HL-60/S4 (cell line): ENCODE data around the gene NSUN4.
"Not testable (repeated sequence)": the region's sequence is repeated elsewhere in the genome, so short reads cannot be mapped to it uniquely, and the experiment has no call there.

Source experiments
- in situ Hi-C: fragments of 300-500 bp; cut with MboI; formaldehyde crosslinking; loops from 2 replicates; pipeline ENCODE4 v1.14.3; 2022; ENCODE audit warnings: low sequenced_read_pairs

NSUN4 gene

DNA sequence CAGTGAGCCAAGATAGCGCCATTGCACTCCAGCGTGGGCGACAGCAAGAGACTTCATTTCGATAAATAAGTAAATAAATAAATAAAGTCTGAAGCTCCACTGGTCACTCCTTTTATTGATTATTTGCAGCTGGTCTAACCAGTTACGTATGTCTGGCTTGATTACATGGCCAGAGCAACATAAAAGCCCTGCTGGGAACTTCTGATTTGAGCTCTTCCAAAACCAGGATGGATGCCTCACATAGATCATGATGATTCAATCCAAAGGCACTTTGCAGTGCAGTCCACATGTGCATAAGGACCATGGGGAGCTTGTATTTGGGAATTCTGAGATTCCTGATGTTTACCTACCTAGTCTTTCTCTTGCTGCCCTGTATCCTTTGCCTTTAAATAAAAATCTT, 24.0 kb downstream of the NSUN4 start:
- in situ Hi-C loops, result no loop called here

DNA sequence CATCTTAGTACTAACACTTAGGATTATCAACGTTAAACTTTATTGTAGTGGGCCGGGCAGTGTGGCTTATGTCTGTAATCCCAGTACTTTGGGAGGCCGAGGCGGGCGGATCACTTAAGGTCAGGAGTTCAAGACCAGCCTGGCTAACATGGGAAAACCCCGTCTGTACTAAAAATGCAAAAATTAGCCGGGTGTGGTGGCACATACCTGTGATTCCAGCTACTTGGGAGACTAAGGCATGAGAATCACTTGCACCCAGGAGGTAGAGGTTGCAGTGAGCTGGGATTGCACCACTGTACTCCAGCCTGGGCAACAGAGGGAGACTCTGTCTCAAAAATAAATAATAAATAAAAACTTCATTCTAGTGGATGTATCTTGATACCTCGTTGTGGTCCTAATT, 25.2 kb downstream of the NSUN4 start:
- in situ Hi-C loops, result not testable (repeated sequence)

DNA sequence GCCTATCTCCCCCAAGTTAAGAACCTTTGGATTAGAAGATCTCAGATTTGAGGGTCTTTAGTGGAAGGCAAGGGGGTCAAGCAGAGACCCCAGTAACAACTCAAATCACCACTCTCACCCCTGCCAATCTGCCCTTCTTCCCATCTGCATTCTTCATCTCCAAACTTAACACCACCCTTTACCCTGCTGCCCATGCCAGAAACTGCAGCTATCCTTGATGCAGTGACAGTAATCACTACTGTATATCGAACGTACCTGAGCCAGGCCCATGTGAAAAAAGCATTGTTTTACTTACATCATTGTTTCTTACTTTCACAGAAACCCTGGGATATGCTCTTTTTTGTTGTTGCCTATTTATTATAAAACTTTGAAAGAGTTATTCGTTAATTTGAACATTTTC, 26.5 kb downstream of the NSUN4 start:
- in situ Hi-C loops, result no loop called here

DNA sequence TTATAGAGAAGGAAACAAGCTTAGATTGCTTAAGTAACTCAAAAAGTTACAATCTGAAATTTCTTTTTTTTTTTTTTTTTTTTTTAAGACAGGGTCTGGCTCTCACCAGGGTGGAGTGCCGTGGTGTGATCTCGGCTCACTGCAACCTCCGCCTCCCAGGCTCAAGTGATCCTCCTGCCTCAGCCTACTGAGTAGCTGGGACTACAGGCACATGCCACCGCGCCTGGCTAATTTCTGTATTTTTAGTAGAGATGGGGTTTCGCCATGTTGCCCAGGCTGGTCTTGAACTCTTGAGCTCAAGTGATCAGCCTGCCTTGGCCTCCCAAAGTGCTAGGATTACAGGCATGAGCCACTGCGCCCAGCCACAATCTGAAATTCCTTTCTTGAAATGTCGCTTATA, 27.1 kb downstream of the NSUN4 start:
- in situ Hi-C loops, result not testable (repeated sequence)

- in situ Hi-C loops, result no loop called here
Observed at GRCh38 chr1:46368791-46369190, 28.2 kb downstream of the NSUN4 start.

GRCh38 chr1:46369542-46370213, 29.1 kb downstream of the NSUN4 start:
- in situ Hi-C loops, result no loop called here

- in situ Hi-C loops, result no loop called here
Observed at GRCh38 chr1:46370214-46370633, 29.6 kb downstream of the NSUN4 start.

DNA sequence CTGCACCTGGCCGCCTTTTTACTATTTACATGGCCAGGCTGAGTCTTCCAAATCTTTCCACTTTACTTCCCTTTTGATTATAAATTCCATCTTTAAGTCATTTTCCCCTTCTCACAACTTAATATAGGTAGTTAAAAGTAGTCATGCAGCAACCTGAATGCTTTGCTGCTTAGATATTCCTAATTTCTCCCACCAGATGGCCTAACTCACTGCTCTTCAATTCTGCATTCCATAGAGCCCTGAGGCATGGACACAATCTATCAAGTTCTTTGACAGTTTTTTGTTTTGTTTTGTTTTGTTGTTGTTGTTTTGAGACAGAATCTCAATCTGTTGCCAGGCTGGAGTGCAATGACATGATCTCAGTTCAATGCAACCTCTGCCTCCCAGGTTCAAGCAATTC, 31.8 kb downstream of the NSUN4 start:
- in situ Hi-C loops, result no loop called here

- in situ Hi-C loops, result no loop called here
Observed at GRCh38 chr1:46379996-46380395, 39.4 kb downstream of the NSUN4 start.

- in situ Hi-C loops, result no loop called here
Observed at GRCh38 chr1:46380508-46380907, 39.9 kb downstream of the NSUN4 start.

- in situ Hi-C loops, result no loop called here
Observed at GRCh38 chr1:46393510-46393909, 52.9 kb downstream of the NSUN4 start.

DNA sequence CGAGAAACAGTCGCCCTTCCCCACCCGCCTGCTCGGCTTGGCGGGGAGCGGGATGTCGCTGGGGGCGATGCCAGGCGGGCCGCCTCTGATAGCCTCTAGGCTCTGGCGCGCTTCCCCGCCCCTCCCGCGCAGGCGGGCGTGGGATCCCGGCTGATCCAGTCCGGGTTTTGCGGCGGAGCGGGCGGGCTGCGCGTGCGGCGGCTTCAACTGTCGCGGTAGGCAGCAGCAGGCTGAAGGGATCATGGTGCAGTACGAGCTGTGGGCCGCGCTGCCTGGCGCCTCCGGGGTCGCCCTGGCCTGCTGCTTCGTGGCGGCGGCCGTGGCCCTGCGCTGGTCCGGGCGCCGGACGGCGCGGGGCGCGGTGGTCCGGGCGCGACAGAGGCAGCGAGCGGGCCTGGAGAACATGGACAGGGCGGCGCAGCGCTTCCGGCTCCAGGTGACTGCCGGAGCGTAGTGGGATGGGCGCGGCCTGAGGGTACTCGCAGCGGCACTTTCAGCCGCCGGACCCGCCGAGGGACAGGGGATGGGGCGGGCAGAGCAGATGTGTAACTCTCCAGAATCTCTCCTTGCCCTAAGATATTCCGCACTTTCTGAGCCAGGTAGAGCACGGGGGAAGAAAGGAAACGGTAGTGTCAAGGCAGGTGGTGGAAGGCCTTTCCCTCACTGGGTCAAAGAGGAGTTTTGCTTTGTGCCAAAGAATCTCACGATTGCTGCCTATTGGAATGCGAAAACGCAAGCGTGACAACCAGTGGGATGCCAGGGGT, 53.7 kb downstream of the NSUN4 start, which contains the start of gene FAAH:
TSS of gene FAAH (plus strand) at position 210 of the 764 bp plus-strand sequence. CDS start at position 242, 32 bp downstream.
- in situ Hi-C loops, result no loop called here

DNA sequence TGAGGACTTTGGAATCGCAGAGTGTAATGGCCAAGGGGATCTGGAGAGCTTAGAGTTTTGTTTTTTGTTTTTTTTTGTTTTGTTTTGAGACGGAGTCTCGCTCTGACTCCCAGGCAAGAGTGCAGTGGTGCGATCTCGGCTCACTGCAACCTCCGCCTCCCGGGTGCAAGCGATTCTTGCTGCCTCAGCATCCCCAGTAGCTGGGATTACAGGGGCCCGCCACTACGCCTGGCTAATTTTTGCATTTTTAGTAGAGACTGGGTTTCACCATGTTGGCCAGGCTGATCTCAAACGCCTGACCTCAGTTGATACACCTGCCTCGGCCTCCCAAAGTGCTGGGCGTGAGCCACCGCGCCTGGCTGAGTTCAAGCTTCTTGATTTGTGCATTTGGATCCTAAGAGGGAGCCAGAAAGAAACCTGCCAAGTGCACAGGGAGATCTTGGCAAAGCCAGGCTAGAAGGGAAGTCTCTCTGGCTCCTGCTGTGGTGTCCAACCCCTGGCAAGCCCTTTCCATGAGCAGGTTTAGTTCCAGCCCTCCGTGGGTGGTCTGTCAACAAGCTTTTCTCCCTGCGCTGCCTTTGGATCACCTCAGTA, 54.4 kb downstream of the NSUN4 start:
- in situ Hi-C loops, result no loop called here

GRCh38 chr1:46396441-46397398, 56.1 kb downstream of the NSUN4 start:
- in situ Hi-C loops, result no loop called here

DNA sequence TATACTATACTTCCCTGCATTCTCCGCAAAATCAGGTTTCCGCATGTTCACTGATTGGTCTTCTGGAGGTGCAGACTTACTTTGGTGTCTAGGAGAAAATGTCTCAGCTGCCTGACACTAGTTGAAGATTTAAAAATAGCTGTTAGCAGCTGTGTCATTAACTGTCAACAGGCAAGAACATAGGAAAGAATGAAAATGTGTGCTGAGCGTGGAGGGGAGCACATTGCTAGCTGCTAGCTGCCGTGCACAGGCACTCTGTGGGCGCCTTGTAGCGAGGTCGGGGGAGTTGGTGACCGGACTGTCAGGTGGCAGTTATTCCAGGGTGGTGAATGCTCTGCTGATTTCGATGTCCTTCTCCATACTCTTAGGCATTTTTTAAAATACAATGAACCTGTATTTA, 58.7 kb downstream of the NSUN4 start:
- in situ Hi-C loops, result no loop called here

- in situ Hi-C loops, result no loop called here
Observed at GRCh38 chr1:46400421-46400820, 59.8 kb downstream of the NSUN4 start.

DNA sequence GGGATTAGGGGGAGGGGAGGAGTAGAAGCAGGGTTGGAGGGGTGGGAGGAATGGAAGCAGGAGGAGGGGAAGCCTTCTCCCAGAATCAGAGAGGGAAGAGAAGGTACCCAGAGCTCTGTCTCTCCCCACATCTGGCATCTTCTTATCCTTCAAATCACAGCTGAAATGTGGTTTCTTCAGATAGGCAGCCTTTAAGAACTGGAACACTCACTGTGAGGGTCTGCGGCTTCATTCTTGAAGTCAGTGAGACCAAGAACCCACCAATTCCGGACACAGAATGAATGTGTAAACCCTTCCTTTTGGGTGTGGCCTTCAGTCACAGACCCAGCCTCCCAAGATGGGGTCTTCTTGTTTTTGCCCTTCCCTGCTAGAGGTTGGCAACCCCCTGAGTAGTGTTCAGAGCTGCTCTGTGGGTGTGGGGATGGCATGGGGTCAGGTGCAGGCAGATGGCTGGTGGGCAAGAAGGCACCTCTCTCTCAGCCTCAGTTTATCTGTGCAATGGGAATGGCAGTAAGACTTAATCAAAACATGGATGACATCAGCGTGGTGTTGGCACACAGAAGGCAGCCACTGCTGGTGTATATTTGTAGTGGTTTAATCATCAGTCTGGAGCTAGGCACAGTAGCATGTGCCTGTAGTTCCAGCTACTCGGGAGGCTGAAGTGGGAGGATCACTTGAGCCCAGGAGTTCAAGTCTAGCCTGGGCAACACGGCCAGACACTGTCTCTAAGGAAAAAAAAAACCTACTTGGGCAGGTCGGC, 60.7 kb downstream of the NSUN4 start:
- in situ Hi-C loops, result no loop called here

- in situ Hi-C loops, result no loop called here
Observed at GRCh38 chr1:46401964-46402626, 61.5 kb downstream of the NSUN4 start.

- in situ Hi-C loops, result no loop called here
Observed at GRCh38 chr1:46403916-46404315, 63.3 kb downstream of the NSUN4 start.
